Measurements from ENCODE around the gene CCK. TPM values are rescaled to one million over a fixed set of nuclear protein-coding genes. Genes with fewer than 3 reads are reported as not detected.

Gene CCK
- total and polyA plus RNA-seq, 4 donors, result 0.25 TPM; not detected in 3

DNA sequence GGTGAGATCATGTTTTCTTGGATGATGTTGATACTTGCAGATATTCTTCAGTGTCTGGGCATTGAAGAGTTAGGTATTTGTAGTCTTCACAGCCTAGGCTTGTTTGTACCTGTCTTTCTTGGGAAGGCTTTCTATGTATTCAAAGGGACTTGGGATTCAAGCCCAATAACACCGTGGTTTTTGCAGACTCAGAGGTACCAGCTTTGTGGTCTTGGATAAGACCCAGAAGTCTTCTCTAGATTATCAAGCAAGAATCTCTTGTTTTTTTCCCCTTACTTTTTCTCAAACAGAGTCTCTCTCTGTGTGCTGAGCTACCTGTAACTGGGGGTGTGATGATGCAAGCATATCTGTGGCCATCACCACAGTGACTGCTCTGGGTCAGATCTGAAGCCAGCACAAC lies 42.7 kb upstream of the CCK start:
- Histone ChIP-seq H3K27ac (ENCODE audit: low read depth in 1 of 2, low read length in 2 of 2) (no peak overlapping the region), H3K36me3 (ENCODE audit: control insufficient read depth in 4 of 4, insufficient read depth in 3 of 4, low read depth in 1 of 4, low read length in 3 of 4) (no peaks in the 10 kb centered on the region), H3K9ac (ENCODE audit: low read depth in 1 of 2, low read length in 2 of 2) (no peak overlapping the region), H3K4me3 (ENCODE audit: low read depth in 1 of 3, low read length in 3 of 3) (no peak overlapping the region), H3K27me3 (ENCODE audit: control insufficient read depth in 4 of 4, insufficient read depth in 4 of 4, low read length in 3 of 4) (no peaks in the 10 kb centered on the region), H3K4me1 (ENCODE audit: control insufficient read depth in 4 of 4, insufficient read depth in 4 of 4, low read length in 3 of 4) (no peaks in the 10 kb centered on the region), H3K9me3 (ENCODE audit: control insufficient read depth in 4 of 4, low read length in 3 of 4) (no peaks in the 10 kb centered on the region)
- 72% methylated on average over 1 of the region's 1 CpG for WGBS
- DNase-seq (ENCODE audit: low spot score), result no peak
- TF ChIP-seq NR2F2 (IDR thresholded peaks at IDR 0.05), result no peak
- TF ChIP-seq FOXA1 (IDR thresholded peaks at IDR 0.05), result no peak
- no peak for TF ChIP-seq HNF4A (conservative IDR thresholded peaks at IDR 0.05)
- TF ChIP-seq, protein P1, sequence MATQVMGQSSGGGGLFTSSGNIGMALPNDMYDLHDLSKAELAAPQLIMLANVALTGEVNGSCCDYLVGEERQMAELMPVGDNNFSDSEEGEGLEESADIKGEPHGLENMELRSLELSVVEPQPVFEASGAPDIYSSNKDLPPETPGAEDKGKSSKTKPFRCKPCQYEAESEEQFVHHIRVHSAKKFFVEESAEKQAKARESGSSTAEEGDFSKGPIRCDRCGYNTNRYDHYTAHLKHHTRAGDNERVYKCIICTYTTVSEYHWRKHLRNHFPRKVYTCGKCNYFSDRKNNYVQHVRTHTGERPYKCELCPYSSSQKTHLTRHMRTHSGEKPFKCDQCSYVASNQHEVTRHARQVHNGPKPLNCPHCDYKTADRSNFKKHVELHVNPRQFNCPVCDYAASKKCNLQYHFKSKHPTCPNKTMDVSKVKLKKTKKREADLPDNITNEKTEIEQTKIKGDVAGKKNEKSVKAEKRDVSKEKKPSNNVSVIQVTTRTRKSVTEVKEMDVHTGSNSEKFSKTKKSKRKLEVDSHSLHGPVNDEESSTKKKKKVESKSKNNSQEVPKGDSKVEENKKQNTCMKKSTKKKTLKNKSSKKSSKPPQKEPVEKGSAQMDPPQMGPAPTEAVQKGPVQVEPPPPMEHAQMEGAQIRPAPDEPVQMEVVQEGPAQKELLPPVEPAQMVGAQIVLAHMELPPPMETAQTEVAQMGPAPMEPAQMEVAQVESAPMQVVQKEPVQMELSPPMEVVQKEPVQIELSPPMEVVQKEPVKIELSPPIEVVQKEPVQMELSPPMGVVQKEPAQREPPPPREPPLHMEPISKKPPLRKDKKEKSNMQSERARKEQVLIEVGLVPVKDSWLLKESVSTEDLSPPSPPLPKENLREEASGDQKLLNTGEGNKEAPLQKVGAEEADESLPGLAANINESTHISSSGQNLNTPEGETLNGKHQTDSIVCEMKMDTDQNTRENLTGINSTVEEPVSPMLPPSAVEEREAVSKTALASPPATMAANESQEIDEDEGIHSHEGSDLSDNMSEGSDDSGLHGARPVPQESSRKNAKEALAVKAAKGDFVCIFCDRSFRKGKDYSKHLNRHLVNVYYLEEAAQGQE (IDR thresholded peaks at IDR 0.05), result no peak
- no peak for TF ChIP-seq TAF1 (conservative IDR thresholded peaks at IDR 0.05)
- no peak for TF ChIP-seq EGR1 (IDR thresholded peaks at IDR 0.05; ENCODE audit: low read depth in 2 of 2)
- TF ChIP-seq RAD21 (IDR thresholded peaks at IDR 0.05), result no peak
- no peak for TF ChIP-seq JUND (IDR thresholded peaks at IDR 0.05)
- TF ChIP-seq, protein P2, sequence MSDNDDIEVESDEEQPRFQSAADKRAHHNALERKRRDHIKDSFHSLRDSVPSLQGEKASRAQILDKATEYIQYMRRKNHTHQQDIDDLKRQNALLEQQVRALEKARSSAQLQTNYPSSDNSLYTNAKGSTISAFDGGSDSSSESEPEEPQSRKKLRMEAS (IDR thresholded peaks at IDR 0.05), result no peak
- TF ChIP-seq HNF4G (IDR thresholded peaks at IDR 0.05), result no peak
- TF ChIP-seq, protein P3, sequence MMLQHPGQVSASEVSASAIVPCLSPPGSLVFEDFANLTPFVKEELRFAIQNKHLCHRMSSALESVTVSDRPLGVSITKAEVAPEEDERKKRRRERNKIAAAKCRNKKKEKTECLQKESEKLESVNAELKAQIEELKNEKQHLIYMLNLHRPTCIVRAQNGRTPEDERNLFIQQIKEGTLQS (IDR thresholded peaks at IDR 0.05), result no peak
- no peak for TF ChIP-seq RXRA (IDR thresholded peaks at IDR 0.05)
- TF ChIP-seq GABPA (IDR thresholded peaks at IDR 0.05 in 1 of 2, conservative IDR thresholded peaks at IDR 0.05 in 1 of 2), result no peak
- no peak for TF ChIP-seq SP1 (IDR thresholded peaks at IDR 0.05)

DNA sequence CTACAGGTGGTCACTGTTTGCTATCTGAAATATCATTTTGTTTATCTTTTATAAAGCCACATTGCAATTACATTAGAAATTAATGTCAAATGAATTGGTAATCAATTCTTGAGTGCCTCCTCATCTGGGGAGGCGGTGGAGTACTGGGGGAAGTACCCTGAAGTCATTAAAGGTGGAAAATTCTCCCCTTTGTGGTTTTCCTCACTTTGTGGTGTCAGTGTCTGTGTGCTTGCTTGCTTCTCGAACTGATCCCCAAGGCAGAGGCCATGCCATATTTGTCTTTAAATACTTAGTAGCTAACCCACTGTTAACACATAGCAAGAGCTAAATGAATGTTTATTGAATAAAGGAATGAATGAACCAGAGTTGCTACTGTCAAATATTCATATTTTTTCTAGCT lies 40.5 kb upstream of the CCK start:
- H3K4me1 ChIP-seq (ENCODE audit: control insufficient read depth in 4 of 4, insufficient read depth in 4 of 4, low read length in 3 of 4), result no peaks in the 10 kb centered on the region
- no peaks in the 10 kb centered on the region for H3K27me3 ChIP-seq (ENCODE audit: control insufficient read depth in 4 of 4, insufficient read depth in 4 of 4, low read length in 3 of 4)
- TF ChIP-seq EGR1 (IDR thresholded peaks at IDR 0.05; ENCODE audit: low read depth in 2 of 2) (no peak), JUND (IDR thresholded peaks at IDR 0.05) (no peak), SP1 (IDR thresholded peaks at IDR 0.05) (no peak), NR2F2 (IDR thresholded peaks at IDR 0.05) (no peak), RAD21 (IDR thresholded peaks at IDR 0.05) (no peak), HNF4A (conservative IDR thresholded peaks at IDR 0.05) (no peak), FOXA1 (IDR thresholded peaks at IDR 0.05) (no peak)
- TF ChIP-seq, protein P2 (IDR thresholded peaks at IDR 0.05), result no peak
- H3K9ac ChIP-seq (ENCODE audit: low read depth in 1 of 2, low read length in 2 of 2), result no peak overlapping the region
- no peaks in the 10 kb centered on the region for H3K36me3 ChIP-seq (ENCODE audit: control insufficient read depth in 4 of 4, insufficient read depth in 3 of 4, low read depth in 1 of 4, low read length in 3 of 4)
- H3K9me3 ChIP-seq (ENCODE audit: control insufficient read depth in 4 of 4, low read length in 3 of 4), result no peaks in the 10 kb centered on the region
- H3K4me3 ChIP-seq (ENCODE audit: low read depth in 1 of 3, low read length in 3 of 3), result no peak overlapping the region
- 60% methylated on average over 2 of the region's 2 CpGs for WGBS
- DNase-seq (ENCODE audit: low spot score), result no peak
- H3K27ac ChIP-seq (ENCODE audit: low read depth in 1 of 2, low read length in 2 of 2), result no peak overlapping the region
